H1 (cell line): Measurements from ENCODE around the gene HBS1L. TPM values are rescaled to one million over a fixed set of nuclear protein-coding genes. Genes with fewer than 3 reads are reported as not detected.

Experiments
- CTCF ChIA-PET: fragments of 300-600 bp; sonication (Branson Sonifier 250); formaldehyde crosslinking; loops from one replicate; lab custom pipeline; 2021; ENCODE audit not compliant: partially characterized antibody; lab: Charles Lee
- POLR2A ChIA-PET: fragments of 300-600 bp; sonication (Branson Sonifier 250); formaldehyde crosslinking; loops from one replicate; lab custom pipeline; 2021; ENCODE audit warnings: inconsistent platforms; ENCODE audit not compliant: partially characterized antibody; lab: Charles Lee
- DNase-seq, 2 experiments: peaks; one replicate each; pipeline versions ENCODE4 v3.0.0 to v3.0.0-alpha.2; 2010 to 2022; ENCODE audit warnings: low spot score in 2 of 2, low read depth in 1 of 2, mixed read lengths in 1 of 2
- FAIRE-seq: peaks from 2 replicates; lab custom pipeline; 2011; peaks lifted over from hg19 to GRCh38; lab: Jason Lieb, UNC
- H2AFZ ChIP-seq: 2 replicates; pipeline ENCODE4 v1.8.1; 2012; ENCODE audit warnings: low read length, inconsistent platforms
- H2AK5ac ChIP-seq: 2 replicates; pipeline ENCODE4 v1.6.1; 2013; ENCODE audit warnings: low read depth, low read length
- H2BK120ac ChIP-seq: replicated peaks from 2 replicates; pipeline ENCODE3; 2013; ENCODE audit warnings: low read depth, low read length, inconsistent platforms
- H2BK12ac ChIP-seq: 2 replicates; pipeline ENCODE4 v1.6.1; 2013; ENCODE audit warnings: low read depth, low read length
- H2BK15ac ChIP-seq: 2 replicates; pipeline ENCODE4 v1.6.1; 2013; ENCODE audit warnings: low read length
- H2BK20ac ChIP-seq: 2 replicates; pipeline ENCODE4 v1.6.1; 2013; ENCODE audit warnings: low read length
- H2BK5ac ChIP-seq: 2 replicates; pipeline ENCODE4 v1.6.1; 2013; ENCODE audit warnings: low read depth, low read length
- H3K14ac ChIP-seq: 2 replicates; pipeline ENCODE4 v1.6.1; 2013; ENCODE audit warnings: inconsistent platforms; ENCODE audit not compliant: insufficient read length
- H3K18ac ChIP-seq: 2 replicates; pipeline ENCODE4 v1.6.1; 2013; ENCODE audit warnings: low read length; ENCODE audit errors: extremely low read depth
- H3K23ac ChIP-seq: 2 replicates; pipeline ENCODE4 v1.6.1; 2013; ENCODE audit warnings: inconsistent platforms; ENCODE audit not compliant: insufficient read length
- H3K23me2 ChIP-seq: 2 replicates; pipeline ENCODE4 v1.6.1; 2013; ENCODE audit warnings: low read depth, low read length
- H3K27ac ChIP-seq: 2 replicates; pipeline ENCODE4 v1.6.1; 2011; ENCODE audit warnings: low read depth, low read length, inconsistent platforms
- H3K27me3 ChIP-seq, 4 experiments: replicated peaks in 1 of 4; 1 replicate in 1 of 4; 2 replicates in 3 of 4; pipeline versions ENCODE4 v1.6.1 to v1.8.1; 2011 to 2013; ENCODE audit warnings: low read length in 3 of 4, mild to moderate bottlenecking in 3 of 4, inconsistent platforms in 2 of 4, mixed read lengths in 2 of 4, moderate library complexity in 1 of 4; ENCODE audit not compliant: control insufficient read depth in 3 of 4, insufficient read depth in 3 of 4; ENCODE audit errors: extremely low read depth in 1 of 4
- H3K36me3 ChIP-seq, 4 experiments: 2 replicates each; pipeline versions ENCODE4 v1.6.1 to v1.8.1; 2011 to 2013; ENCODE audit warnings: mild to moderate bottlenecking in 4 of 4, low read length in 3 of 4, moderate library complexity in 2 of 4, control low read depth in 1 of 4, inconsistent platforms in 1 of 4; ENCODE audit not compliant: insufficient read depth in 4 of 4, control insufficient read depth in 2 of 4
- H3K4ac ChIP-seq: replicated peaks from 2 replicates; pipeline ENCODE3; 2013; ENCODE audit warnings: low read length, low read depth, mixed read lengths, inconsistent platforms; ENCODE audit not compliant: insufficient read length
- H3K4me1 ChIP-seq, 4 experiments: replicated peaks in 1 of 4; 1 replicate in 1 of 4; 2 replicates in 3 of 4; pipeline versions ENCODE4 v1.6.1 to v1.8.1; 2011 to 2013; ENCODE audit warnings: low read length in 3 of 4, inconsistent platforms in 2 of 4, mixed read lengths in 1 of 4; ENCODE audit not compliant: insufficient read depth in 4 of 4, control insufficient read depth in 3 of 4
- H3K4me2 ChIP-seq, 2 experiments: 2 replicates each; pipeline versions ENCODE4 v1.6.1 to v1.8.1; 2011 to 2013; ENCODE audit warnings: low read depth in 2 of 2, low read length in 2 of 2, control low read depth in 1 of 2, inconsistent platforms in 1 of 2, mild to moderate bottlenecking in 1 of 2; ENCODE audit not compliant: insufficient read depth in 1 of 2
- H3K4me3 ChIP-seq, 4 experiments: fragments of 200-600, 300-600 bp in 1 of 4; sonication (generic), shearing (Covaris generic), sonication (Bioruptor Twin) in 1 of 4; 2 replicates each; pipeline versions ENCODE4 v1.5.1 to v1.8.1; 2011 to 2016; ENCODE audit warnings: low read length in 4 of 4, low read depth in 3 of 4, control low read depth in 2 of 4, inconsistent platforms in 2 of 4, mild to moderate bottlenecking in 2 of 4, mixed read lengths in 1 of 4, moderate library complexity in 1 of 4; ENCODE audit not compliant: insufficient read depth in 2 of 4; ENCODE audit errors: extremely low read depth in 1 of 4
- H3K56ac ChIP-seq: replicated peaks from 2 replicates; pipeline ENCODE3; 2013; ENCODE audit warnings: low read depth, mild to moderate bottlenecking, mixed read lengths, low read length, inconsistent platforms; ENCODE audit not compliant: insufficient read length
- H3K79me1 ChIP-seq: 2 replicates; pipeline ENCODE4 v1.6.1; 2013; ENCODE audit warnings: low read depth, low read length, control low read depth
- H3K79me2 ChIP-seq, 2 experiments: 2 replicates each; pipeline versions ENCODE4 v1.6.1 to v1.8.1; 2012 to 2013; ENCODE audit warnings: low read length in 2 of 2, mild to moderate bottlenecking in 2 of 2, inconsistent platforms in 1 of 2; ENCODE audit not compliant: insufficient read depth in 2 of 2, control insufficient read depth in 1 of 2
- H3K9ac ChIP-seq, 4 experiments: replicated peaks in 1 of 4; 1 replicate in 1 of 4; 2 replicates in 3 of 4; pipeline versions ENCODE4 v1.6.1 to v1.8.1; 2011 to 2013; ENCODE audit warnings: low read depth in 3 of 4, low read length in 3 of 4, control low read depth in 2 of 4, mild to moderate bottlenecking in 2 of 4, moderate library complexity in 2 of 4, inconsistent platforms in 1 of 4; ENCODE audit errors: extremely low read depth in 1 of 4
- H3K9me3 ChIP-seq, 2 experiments: 2 replicates each; pipeline versions ENCODE4 v1.6.1 to v1.8.1; 2012 to 2013; ENCODE audit warnings: mild to moderate bottlenecking in 2 of 2, moderate library complexity in 2 of 2, control low read depth in 1 of 2, inconsistent platforms in 1 of 2, low read depth in 1 of 2, low read length in 1 of 2, mixed read lengths in 1 of 2; ENCODE audit not compliant: insufficient read depth in 2 of 2
- H4K20me1 ChIP-seq, 2 experiments: replicated peaks in 1 of 2; 2 replicates each; pipeline versions ENCODE3 to v1.8.1; 2011 to 2013; ENCODE audit warnings: inconsistent platforms in 2 of 2, low read length in 2 of 2, mild to moderate bottlenecking in 1 of 2; ENCODE audit not compliant: insufficient read depth in 2 of 2, control insufficient read depth in 1 of 2
- H4K5ac ChIP-seq: 2 replicates; pipeline ENCODE4 v1.6.1; 2013; ENCODE audit warnings: low read length, low read depth, mixed read lengths, inconsistent platforms; ENCODE audit not compliant: insufficient read length
- H4K8ac ChIP-seq: 2 replicates; pipeline ENCODE4 v1.8.0; 2013; ENCODE audit warnings: mild to moderate bottlenecking, moderate library complexity, low read length, inconsistent platforms; ENCODE audit not compliant: insufficient read depth; ENCODE audit errors: extremely low read depth
- H4K91ac ChIP-seq: replicated peaks from 2 replicates; pipeline ENCODE3; 2013; ENCODE audit warnings: low read length, mixed read lengths, inconsistent platforms; ENCODE audit not compliant: insufficient read length
- ASH2L ChIP-seq: fragments of 200-600, 300-600 bp; sonication (generic); IDR thresholded peaks from one replicate; pipeline ENCODE4 v1.7.1; 2017; ENCODE audit warnings: low read length
- ATF2 ChIP-seq: IDR thresholded peaks from 2 replicates; pipeline ENCODE4 v1.6.1; 2012; ENCODE audit warnings: low read length, inconsistent platforms
- BCL11A ChIP-seq, 2 experiments: IDR thresholded peaks; one replicate each; pipeline ENCODE4 v1.6.1; 2011; ENCODE audit warnings: low read depth in 2 of 2, low read length in 2 of 2, mild to moderate bottlenecking in 2 of 2
- CTBP2 ChIP-seq: IDR thresholded peaks from 2 replicates; pipeline ENCODE4 v1.7.0; 2011; ENCODE audit warnings: borderline replicate concordance, mild to moderate bottlenecking, moderate library complexity, mixed read lengths, low read length; ENCODE audit not compliant: insufficient read depth, insufficient read length
- RXRA ChIP-seq: IDR thresholded peaks from 2 replicates; pipeline ENCODE4 v1.6.1; 2011; ENCODE audit warnings: low read depth, mild to moderate bottlenecking, low read length, moderate library complexity; ENCODE audit not compliant: insufficient read depth
- SIN3A ChIP-seq, 2 experiments: IDR thresholded peaks in 1 of 2; conservative IDR thresholded peaks in 1 of 2; 2 replicates each; pipeline ENCODE4 v1.6.1; 2011 to 2012; ENCODE audit warnings: low read length in 2 of 2, improper control_type of control experiment in 1 of 2, low read depth in 1 of 2, mild to moderate bottlenecking in 1 of 2
- SIRT6 ChIP-seq: IDR thresholded peaks from one replicate; pipeline ENCODE4 v1.7.1; 2012; ENCODE audit warnings: low read length, inconsistent platforms
- SIX5 ChIP-seq: IDR thresholded peaks from 2 replicates; pipeline ENCODE4 v1.6.1; 2011; ENCODE audit warnings: mild to moderate bottlenecking, low read depth, low read length
- SP4 ChIP-seq: IDR thresholded peaks from 2 replicates; pipeline ENCODE4 v1.6.1; 2012; ENCODE audit warnings: low read length, inconsistent platforms
- SUZ12 ChIP-seq: fragments of 200-600 bp; sonication (generic); IDR thresholded peaks from 2 replicates; pipeline ENCODE4 v1.6.1; 2012; ENCODE audit warnings: mild to moderate bottlenecking, inconsistent platforms, low read length, moderate library complexity, mixed read lengths
- TAF7 ChIP-seq: optimal IDR thresholded peaks from 2 replicates; pipeline ENCODE3; 2011; ENCODE audit warnings: low read depth, mild to moderate bottlenecking, inconsistent platforms, low read length, moderate library complexity, borderline replicate concordance
- TBP ChIP-seq: IDR thresholded peaks from 2 replicates; pipeline ENCODE4 v1.6.1; 2011; ENCODE audit warnings: low read depth, low read length, improper control_type of control experiment
- TEAD4 ChIP-seq: IDR thresholded peaks from 2 replicates; pipeline ENCODE4 v1.6.1; 2012; ENCODE audit warnings: low read depth, low read length, inconsistent platforms, mixed read lengths
- WGBS, 2 experiments: shearing (Covaris generic) in 1 of 2; methylation state at CpG; one replicate each; pipeline versions ENCODE4 v1.1.6 to v1.1.7; 2013 to 2015; ENCODE audit warnings: low lambda C conversion rate in 2 of 2, mixed read lengths in 2 of 2, inconsistent platforms in 1 of 2, low coverage in 1 of 2, missing lambda C conversion rate in 1 of 2; ENCODE audit not compliant: insufficient replicate concordance in 2 of 2, insufficient coverage in 1 of 2, insufficient read length in 1 of 2; ENCODE audit errors: extremely low coverage in 1 of 2, missing lambda C conversion rate in 1 of 2; 5-methylcytosine and 5-hydroxymethylcytosine counted together
- polyA plus RNA-seq, 7 experiments: library from polyadenylated mRNA; depleted of rRNA in 3 of 7; stranded (reverse) in 5 of 7; unstranded in 2 of 7; fragments of >200 nt in 5 of 7; fragments of 200-250 nt in 2 of 7; gene quantifications; 1 replicate in 5 of 7; 2 replicates in 1 of 7; 4 replicates in 1 of 7; pipeline versions ENCODE4 v1.2.1 to v1.2.3, GENCODE V29; 2011 to 2013; ENCODE audit warnings: missing spikeins in 2 of 7, mixed read lengths in 2 of 7
- total RNA-seq: library from RNA; stranded (reverse); fragmentation: NEBNext Ultra II Directional; extraction: Animal tissue kit (Norgen Biotek cat#: 25700); gene quantifications from 2 replicates; pipeline ENCODE4 v1.2.1, GENCODE V29; 2021

The HBS1L gene
- total and polyA plus RNA-seq, 2 of the 8 experiments (the other 6 are each of a cell fraction or from before 2014, with no cell fraction given), result 28.1 to 97.1 TPM

- no peak for FAIRE-seq
- H2AFZ ChIP-seq, result no peak overlapping the region
- no peak for DNase-seq
- no peaks in the 10 kb centered on the region; the same call in 1 of the 2 replicates for H3K79me1 ChIP-seq
- H2BK5ac ChIP-seq, result no peak overlapping the region
- no peak overlapping the region for H2AK5ac ChIP-seq
- H4K20me1 ChIP-seq, result no peaks in the 10 kb centered on the region
- TF ChIP-seq TBP, result no peak
- no peak for TF ChIP-seq SIX5
- TF ChIP-seq RXRA, result no peak
- TF ChIP-seq SIRT6, result no peak
- no peak for TF ChIP-seq SP4
- TF ChIP-seq CTBP2, result no peak
- TF ChIP-seq TAF7, result no peak
- no peak for TF ChIP-seq ASH2L
- no peak for TF ChIP-seq SUZ12
- TF ChIP-seq ATF2, result no peak
- TF ChIP-seq SIN3A (conservative IDR thresholded peaks at IDR 0.05 in 1 of 2, IDR thresholded peaks at IDR 0.05 in 1 of 2; ENCODE audit: low read depth in 1 of 2, low read length in 2 of 2), result no peak
- TF ChIP-seq TEAD4, result no peak
- TF ChIP-seq BCL11A (IDR thresholded peaks at IDR 0.05; ENCODE audit: low read depth in 2 of 2, low read length in 2 of 2), result no peak
- POLR2A ChIA-PET, result no interaction called here
- H2BK12ac ChIP-seq, result no peak overlapping the region
- H3K14ac ChIP-seq, result no peak overlapping the region
- H3K23me2 ChIP-seq, result no peaks in the 10 kb centered on the region
- no peak overlapping the region for H3K4me3 ChIP-seq
- H3K18ac ChIP-seq, result no peak overlapping the region
- 95% methylated on average over 2 of the region's 2 CpGs; no CpG with 5 or more reads in 1 of the 2 experiments for WGBS, 2 experiments
- no peak overlapping the region for H3K23ac ChIP-seq
- no peaks in the 10 kb centered on the region for H3K9me3 ChIP-seq
- no peak overlapping the region for H4K5ac ChIP-seq
- no peak overlapping the region for H2BK15ac ChIP-seq
- H3K79me2 ChIP-seq, result no peaks in the 10 kb centered on the region
- H2BK20ac ChIP-seq, result no peak overlapping the region
- no peak overlapping the region for H4K8ac ChIP-seq
- no peak overlapping the region for H3K4ac ChIP-seq
- H3K56ac ChIP-seq, result no peak overlapping the region
- CTCF ChIA-PET, result no interaction called here
- H3K36me3 ChIP-seq, result peaks cover 0 to 32% (median 11%) of the 10 kb centered on the region in 4 experiments; a peak in 5 of 8 replicates
- no peak overlapping the region for H3K4me2 ChIP-seq
- H3K27ac ChIP-seq, result no peak overlapping the region
- H3K27me3 ChIP-seq, result no peaks in the 10 kb centered on the region
- no peak overlapping the region for H3K9ac ChIP-seq
- no peak overlapping the region for H2BK120ac ChIP-seq
- H3K4me1 ChIP-seq, result no peaks in the 10 kb centered on the region
- no peak overlapping the region for H4K91ac ChIP-seq
These were observed 70.8 kb downstream of the HBS1L start for GRCh38 chr6:134983823-134984222.
